GM12873 (cell line): ENCODE data around the gene MDH1.

Experiments used
- CTCF ChIP-seq: IDR thresholded peaks from 2 replicates; pipeline ENCODE4 v1.5.1; 2012; ENCODE audit warnings: low read depth, mild to moderate bottlenecking, moderate library complexity, low read length, control low read depth; ENCODE audit not compliant: insufficient read depth; ENCODE audit errors: missing control alignments

MDH1 gene

GRCh38 chr2:63562751-63563150 is 26.0 kb upstream of the MDH1 start:
- no peak for TF ChIP-seq CTCF

GRCh38 chr2:63569740-63570139 is 19.0 kb upstream of the MDH1 start:
- TF ChIP-seq CTCF: no peak

DNA sequence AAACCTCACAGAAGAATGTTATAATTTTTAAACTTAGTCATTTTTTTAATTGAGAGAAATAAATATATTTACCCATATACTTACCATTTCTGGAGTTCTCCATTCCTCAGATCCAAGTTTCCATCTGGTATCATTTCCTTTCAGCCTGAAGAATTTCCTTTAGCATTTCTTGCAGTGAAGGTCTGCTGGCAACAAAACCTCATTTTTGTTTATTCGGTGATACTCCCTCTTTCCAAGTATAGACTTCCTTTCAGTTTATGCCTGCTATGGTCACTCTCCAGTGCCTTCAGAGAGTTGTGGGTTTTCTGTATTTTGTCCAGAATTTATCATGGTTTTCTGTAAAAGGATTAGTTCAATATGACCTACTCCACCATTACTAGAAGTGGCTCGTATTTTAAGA is 17.5 kb upstream of the MDH1 start:
- TF ChIP-seq CTCF: no peak

DNA sequence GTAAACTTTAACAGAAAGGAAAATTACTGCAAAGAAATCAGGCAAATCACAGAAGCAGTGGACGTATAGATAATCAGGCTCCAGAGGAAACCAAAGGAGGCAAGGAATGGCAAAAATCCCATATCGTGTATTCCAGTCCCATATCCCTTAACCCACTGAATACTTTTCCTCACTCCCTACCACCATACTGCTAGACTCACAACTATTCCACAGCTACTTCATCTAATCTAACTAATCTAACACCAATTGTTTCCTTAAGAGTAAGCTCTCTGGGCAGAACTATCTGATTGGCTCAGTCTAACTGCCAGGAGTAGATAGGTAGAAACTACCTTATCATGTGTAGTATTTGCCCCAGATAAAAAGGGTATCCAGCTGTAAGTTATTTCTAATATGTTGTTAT is 16.8 kb upstream of the MDH1 start:
- no peak for TF ChIP-seq CTCF

DNA sequence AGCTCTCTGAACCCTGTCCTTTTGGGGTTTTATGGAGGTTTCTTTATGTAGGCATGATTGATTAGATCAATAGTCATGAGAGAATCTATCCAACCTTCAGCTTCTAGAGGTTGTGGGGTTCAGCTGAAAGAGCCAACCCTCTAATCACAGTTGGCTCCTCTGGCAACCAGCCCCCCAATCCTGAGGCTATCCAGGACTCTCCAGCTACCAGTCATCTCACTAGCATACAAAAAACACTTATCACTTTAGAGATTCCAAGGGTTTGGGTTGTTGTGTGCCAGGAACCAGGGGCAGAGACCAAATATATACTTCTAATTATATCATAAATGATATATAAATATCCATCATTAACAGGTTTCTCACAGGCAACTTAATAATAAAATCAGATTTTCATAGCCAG is 12.2 kb upstream of the MDH1 start:
- no peak for TF ChIP-seq CTCF

DNA sequence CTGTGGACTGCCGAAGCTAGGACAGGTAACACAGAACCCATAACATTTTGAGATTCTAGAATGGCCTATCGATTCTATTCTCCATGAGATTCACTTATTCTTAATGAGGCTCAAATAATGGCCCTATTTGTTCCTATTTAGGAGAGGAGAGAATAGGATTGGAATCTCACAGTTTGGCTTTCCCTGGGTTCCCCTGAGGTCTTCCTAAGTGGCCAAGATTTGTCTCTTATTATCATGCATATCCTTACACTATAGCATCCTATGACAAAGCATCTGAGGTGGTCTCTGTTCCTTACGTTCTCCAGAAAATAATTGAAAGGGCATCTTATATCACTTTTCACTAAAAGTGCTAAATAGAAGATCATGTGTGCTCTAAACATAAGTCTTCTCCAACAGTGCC is 10.0 kb upstream of the MDH1 start:
- no peak for TF ChIP-seq CTCF

DNA sequence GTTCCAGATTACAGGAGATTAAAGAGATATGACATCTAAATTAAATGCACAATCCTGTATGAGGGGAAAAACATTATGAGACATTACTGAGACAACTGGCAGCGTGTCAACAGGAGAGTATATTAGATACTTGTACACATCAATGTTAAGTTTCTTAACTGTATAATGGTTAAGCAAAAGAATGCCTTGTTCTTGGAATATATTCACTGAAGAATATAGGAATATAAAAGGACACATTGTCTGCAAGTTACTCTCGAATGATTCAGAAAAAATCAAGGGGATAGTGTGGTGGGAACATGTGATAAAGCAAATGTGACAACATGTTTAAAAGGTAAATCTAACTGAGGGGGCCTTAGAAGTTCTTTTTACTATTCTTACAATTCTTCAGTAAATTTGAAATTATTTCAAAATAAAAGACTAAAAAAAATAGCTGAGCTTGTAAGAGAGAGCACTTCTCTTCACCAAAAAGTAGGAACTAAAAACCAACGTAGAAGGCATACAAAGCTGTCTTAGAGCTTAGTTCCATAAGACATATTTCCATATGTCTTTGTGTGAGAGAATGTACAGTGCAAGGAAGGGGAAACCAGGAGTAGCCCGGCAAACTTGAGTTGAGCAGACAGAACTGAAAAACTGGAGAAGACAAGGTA is 8.0 kb upstream of the MDH1 start:
- no peak for TF ChIP-seq CTCF
